SK-N-SH (cell line): Measurements from ENCODE around the gene CCT4. TPM values are rescaled to one million over a fixed set of nuclear protein-coding genes. Genes with fewer than 3 reads are reported as not detected.

ENCODE experiments used
- CTCF ChIA-PET: fragments of 300-600, 350-600 bp; formaldehyde crosslinking; extraction: SDS; loops from one replicate; lab custom pipeline; 2021; lab: Yijun Ruan, JAX
- POLR2A ChIA-PET: fragments of 350-600 bp; sonication (Branson Sonifier 250); formaldehyde crosslinking; extraction: SDS; loops from one replicate; lab custom pipeline; 2020; ENCODE audit warnings: antibody characterized with exemption, inconsistent platforms; lab: Yijun Ruan, JAX
- DNase-seq: peaks from one replicate; pipeline ENCODE4 v3.0.0; 2012
- H2AFZ ChIP-seq: fragments of 200-600 bp; sonication (generic); 2 replicates; pipeline ENCODE4 v1.8.1; 2016; ENCODE audit warnings: antibody characterized with exemption, mild to moderate bottlenecking, low read depth
- H3F3A ChIP-seq: fragments of 200-600 bp; sonication (generic); replicated peaks from 2 replicates; pipeline ENCODE3; 2016; ENCODE audit warnings: antibody characterized with exemption, mild to moderate bottlenecking; ENCODE audit not compliant: insufficient read depth
- H3K27ac ChIP-seq, 2 experiments: fragments of 200-500 bp in 1 of 2; fragments of 200-600 bp in 1 of 2; sonication (Bioruptor generic) in 1 of 2; sonication (generic), shearing (Covaris generic) in 1 of 2; 2 replicates each; pipeline versions ENCODE4 v1.5.1 to v1.6.1; 2014 to 2016; ENCODE audit warnings: low read depth in 2 of 2, inconsistent platforms in 1 of 2, low read length in 1 of 2, mild to moderate bottlenecking in 1 of 2, mixed read lengths in 1 of 2
- H3K27me3 ChIP-seq: fragments of 200-600 bp; sonication (generic), shearing (Covaris generic); 2 replicates; pipeline ENCODE4 v1.6.1; 2016; ENCODE audit warnings: mixed run types; ENCODE audit not compliant: insufficient read depth
- H3K36me3 ChIP-seq, 2 experiments: fragments of 200-500 bp in 1 of 2; fragments of 200-600 bp in 1 of 2; sonication (Bioruptor generic) in 1 of 2; sonication (generic) in 1 of 2; replicated peaks in 1 of 2; 2 replicates each; pipeline versions ENCODE3 to v1.5.1; 2014 to 2016; ENCODE audit warnings: low read length in 1 of 2, mild to moderate bottlenecking in 1 of 2; ENCODE audit not compliant: insufficient read depth in 2 of 2, control insufficient read depth in 1 of 2
- H3K4me1 ChIP-seq, 2 experiments: fragments of 200-500 bp in 1 of 2; fragments of 200-600 bp in 1 of 2; sonication (Bioruptor generic) in 1 of 2; sonication (generic), shearing (Covaris generic) in 1 of 2; 2 replicates each; pipeline versions ENCODE4 v1.5.1 to v1.6.1; 2014 to 2016; ENCODE audit warnings: low read depth in 1 of 2, low read length in 1 of 2, mixed run types in 1 of 2; ENCODE audit not compliant: insufficient read depth in 2 of 2, control insufficient read depth in 1 of 2
- H3K4me2 ChIP-seq: fragments of 200-600 bp; sonication (generic), shearing (Covaris generic); 2 replicates; pipeline ENCODE4 v1.6.1; 2017; ENCODE audit warnings: mixed run types
- H3K4me3 ChIP-seq, 2 experiments: fragments of 200-500 bp in 1 of 2; fragments of 200-600 bp in 1 of 2; sonication (Bioruptor generic) in 1 of 2; sonication (generic), shearing (Covaris generic) in 1 of 2; 2 replicates each; pipeline versions ENCODE4 v1.5.1 to v1.8.1; 2014 to 2016; ENCODE audit warnings: low read depth in 2 of 2, inconsistent platforms in 1 of 2, low read length in 1 of 2, mild to moderate bottlenecking in 1 of 2, mixed read lengths in 1 of 2, moderate library complexity in 1 of 2
- H3K79me2 ChIP-seq: fragments of 200-600 bp; sonication (generic); 2 replicates; pipeline ENCODE4 v1.8.1; 2017; ENCODE audit warnings: mild to moderate bottlenecking; ENCODE audit not compliant: insufficient read depth
- H3K9ac ChIP-seq: fragments of 200-600 bp; sonication (generic); 2 replicates; pipeline ENCODE4 v1.6.1; 2017; ENCODE audit warnings: mixed run types
- H3K9me2 ChIP-seq: fragments of 200-600 bp; sonication (generic); 2 replicates; pipeline ENCODE4 v1.6.1; 2017; ENCODE audit warnings: mixed run types
- H3K9me3 ChIP-seq: fragments of 200-600 bp; sonication (generic); 2 replicates; pipeline ENCODE4 v1.6.1; 2017; ENCODE audit warnings: mixed run types, mild to moderate bottlenecking, moderate library complexity
- H4K20me1 ChIP-seq: fragments of 200-600 bp; sonication (generic); 2 replicates; pipeline ENCODE4 v1.6.1; 2017; ENCODE audit warnings: mild to moderate bottlenecking, mixed run types; ENCODE audit not compliant: insufficient read depth
- CHD2 ChIP-seq: fragments of 150-350 bp; IDR thresholded peaks from 2 replicates; pipeline ENCODE4 v1.6.1; 2018; ENCODE audit warnings: low read length; ENCODE audit not compliant: partially characterized antibody
- EP300 ChIP-seq, 2 experiments: IDR thresholded peaks; 2 replicates each; pipeline versions ENCODE4 v1.4.0 to v1.6.1; 2012; ENCODE audit warnings: borderline replicate concordance in 1 of 2, low read depth in 1 of 2, low read length in 1 of 2
- FOXM1 ChIP-seq: IDR thresholded peaks from 2 replicates; pipeline ENCODE4 v1.4.0; 2012; ENCODE audit warnings: low read depth, mild to moderate bottlenecking
- GABPA ChIP-seq: IDR thresholded peaks from 2 replicates; pipeline ENCODE4 v1.4.0; 2012; ENCODE audit warnings: low read depth, mild to moderate bottlenecking
- GATA2 ChIP-seq: sonication (generic); formaldehyde crosslinking; IDR thresholded peaks from 2 replicates; pipeline ENCODE4 v1.5.0; 2020; ENCODE audit warnings: mild to moderate bottlenecking, missing genetic modification reagents
- MEF2A ChIP-seq: IDR thresholded peaks from 2 replicates; pipeline ENCODE4 v1.4.0; 2012; ENCODE audit warnings: low read depth, borderline replicate concordance
- MXI1 ChIP-seq: IDR thresholded peaks from 2 replicates; pipeline ENCODE4 v1.6.1; 2012; ENCODE audit warnings: mild to moderate bottlenecking, low read depth, low read length, improper control_type of control experiment
- POLR2AphosphoS5 ChIP-seq: IDR thresholded peaks from 2 replicates; pipeline ENCODE4 v1.6.1; 2012; ENCODE audit warnings: low read depth, low read length
- RAD21 ChIP-seq: IDR thresholded peaks from 2 replicates; pipeline ENCODE4 v1.6.1; 2012; ENCODE audit warnings: mild to moderate bottlenecking, low read length
- SMC3 ChIP-seq: IDR thresholded peaks from 2 replicates; pipeline ENCODE4 v1.6.1; 2012; ENCODE audit warnings: low read depth, low read length, improper control_type of control experiment
- TAF1 ChIP-seq: IDR thresholded peaks from 2 replicates; pipeline ENCODE4 v1.6.1; 2012; ENCODE audit warnings: low read depth, mild to moderate bottlenecking, low read length, moderate library complexity, borderline replicate concordance
- TCF12 ChIP-seq: IDR thresholded peaks from 2 replicates; pipeline ENCODE4 v1.4.0; 2012
- TEAD4 ChIP-seq: IDR thresholded peaks from 2 replicates; pipeline ENCODE4 v1.4.0; 2012; ENCODE audit warnings: mild to moderate bottlenecking, borderline replicate concordance; ENCODE audit not compliant: insufficient read depth
- YY1 ChIP-seq: IDR thresholded peaks from 2 replicates; pipeline ENCODE4 v1.4.0; 2012; ENCODE audit warnings: low read depth, mild to moderate bottlenecking
- WGBS: methylation state at CpG from one replicate; pipeline ENCODE4 v1.1.6; 2017; ENCODE audit warnings: low lambda C conversion rate; 5-methylcytosine and 5-hydroxymethylcytosine counted together
- polyA plus RNA-seq, 3 experiments: library from polyadenylated mRNA; depleted of rRNA; stranded (reverse); fragments of >200 nt; gene quantifications; 2 replicates each; pipeline ENCODE4 v1.2.3, GENCODE V29; 2012
- TF ChIP-seq, protein P1 (sequence below): IDR thresholded peaks from 2 replicates; pipeline ENCODE4 v1.4.0; 2012; ENCODE audit warnings: low read depth, borderline replicate concordance
- TF ChIP-seq, protein P2 (sequence below): IDR thresholded peaks from 2 replicates; pipeline ENCODE4; 2012
- TF ChIP-seq, protein P3 (sequence below): fragments of 150-350 bp; IDR thresholded peaks from 2 replicates; pipeline ENCODE4 v1.6.1; 2017; ENCODE audit warnings: antibody characterized with exemption, low read length, low read depth, borderline replicate concordance
- TF ChIP-seq, protein P4 (sequence below): IDR thresholded peaks from 2 replicates; pipeline ENCODE4 v1.4.0; 2012; ENCODE audit warnings: low read depth, borderline replicate concordance
- TF ChIP-seq, protein P5 (sequence below): fragments of 200-600 bp; sonication (generic); IDR thresholded peaks from 2 replicates; pipeline ENCODE4 v1.6.1; 2017; ENCODE audit warnings: antibody characterized with exemption, mild to moderate bottlenecking, moderate library complexity
- TF ChIP-seq, protein P6 (sequence below): IDR thresholded peaks from 2 replicates; pipeline ENCODE4 v1.4.0; 2012; ENCODE audit warnings: low read depth

The CCT4 gene
- polyA plus RNA-seq, 1 of the 3 experiments (the other 2 are of a cell fraction) = 75.0 TPM

DNA sequence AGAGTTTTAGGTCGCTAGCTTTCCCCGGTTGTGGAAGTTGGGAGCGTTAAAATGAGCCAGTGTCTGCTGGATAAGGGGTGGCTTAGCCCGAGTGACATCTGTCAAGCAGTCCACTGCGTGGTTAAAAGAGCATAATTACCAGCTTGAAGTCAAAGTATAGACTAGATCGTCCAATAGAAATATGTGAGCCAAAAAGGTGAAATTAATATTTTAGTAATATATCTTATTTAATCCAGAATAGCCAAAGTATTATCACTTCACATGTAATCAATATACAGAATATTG lies 17.7 kb upstream of the CCT4 start:
- no peaks in the 10 kb centered on the region for H3K9me2 ChIP-seq
- POLR2A ChIA-PET = no interaction called here
- TF ChIP-seq YY1 (no peak), MXI1 (peak; percentile 47; the same call in 1 of the 2 replicates)
- no peak for DNase-seq
- peak overlapping the region; percentile 94 for H3K4me2 ChIP-seq
- no peak overlapping the region; a peak in 1 of 4 replicates for H3K27ac ChIP-seq
- H3K36me3 ChIP-seq = no peaks in the 10 kb centered on the region
- peaks cover 24% of the 10 kb centered on the region for H3K79me2 ChIP-seq
- peak overlapping the region; percentile 80 for H3K9ac ChIP-seq
- H3F3A ChIP-seq = peaks cover 12% of the 10 kb centered on the region
- H2AFZ ChIP-seq = peak overlapping the region; percentile 96
- no peaks in the 10 kb centered on the region for H4K20me1 ChIP-seq
- no peaks in the 10 kb centered on the region for H3K9me3 ChIP-seq
- WGBS = 3% methylated on average over 6 of the region's 6 CpGs
- peaks cover 2 to 6% of the 10 kb centered on the region in 2 experiments; a peak in 1 of 4 replicates for H3K4me1 ChIP-seq
- CTCF ChIA-PET = no interaction called here
- no peaks in the 10 kb centered on the region for H3K27me3 ChIP-seq
- H3K4me3 ChIP-seq = peak overlapping the region; percentile 74 to 96

DNA sequence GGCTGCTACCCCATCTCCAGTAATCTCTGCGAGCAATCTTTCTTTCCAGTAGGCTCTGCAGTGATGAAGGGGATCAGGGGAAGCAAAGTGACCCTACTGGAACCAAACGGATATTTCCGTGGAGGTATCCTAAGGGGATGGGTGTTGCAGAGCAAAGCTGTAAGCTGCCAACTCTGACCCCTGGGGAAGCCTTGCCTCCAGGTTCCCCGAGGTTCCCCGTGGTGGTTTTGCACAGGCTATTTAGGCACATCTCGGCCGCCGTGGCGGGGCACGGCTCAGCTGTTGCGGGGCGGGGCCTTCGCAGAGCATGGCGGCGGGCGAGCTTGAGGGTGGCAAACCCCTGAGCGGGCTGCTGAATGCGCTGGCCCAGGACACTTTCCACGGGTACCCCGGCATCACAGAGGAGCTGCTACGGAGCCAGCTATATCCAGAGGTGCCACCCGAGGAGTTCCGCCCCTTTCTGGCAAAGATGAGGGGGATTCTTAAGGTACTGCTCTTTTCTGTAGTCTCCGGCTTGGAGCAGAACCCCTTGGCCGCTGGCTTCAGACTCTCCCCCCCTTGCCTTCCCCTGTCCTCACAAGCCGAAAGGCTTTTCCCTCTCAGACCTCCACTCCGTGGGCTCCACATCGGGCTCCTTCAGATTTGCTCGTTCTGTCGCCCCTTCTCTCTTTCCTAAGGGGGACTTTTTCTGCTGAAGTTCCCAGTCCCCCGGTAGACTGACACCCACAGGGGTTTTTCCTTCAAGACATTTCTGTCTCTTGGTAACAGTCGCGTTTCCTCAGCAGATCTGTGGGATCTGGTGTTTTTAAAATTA lies 17.1 kb upstream of the CCT4 start, which contains the start of gene COMMD1:
TSS of gene COMMD1 (plus strand) at position 303 of the 814 bp plus-strand sequence. CDS start at position 308, 5 bp downstream.
- Histone ChIP-seq H3K36me3 (no peaks in the 10 kb centered on the region), H3K4me2 (peak within 1 kb of the TSS; percentile 94), H3K27me3 (no peaks in the 10 kb centered on the region), H3K9me3 (no peaks in the 10 kb centered on the region), H3K79me2 (peaks cover 24% of the 10 kb centered on the region), H3K9me2 (no peaks in the 10 kb centered on the region), H3K4me1 (peaks cover 2 to 6% of the 10 kb centered on the region in 2 experiments; a peak in 1 of 4 replicates), H3F3A (peaks cover 12% of the 10 kb centered on the region), H3K27ac (peak within 1 kb of the TSS; percentile 7 to 58; a peak in 2 of 4 replicates), H4K20me1 (no peaks in the 10 kb centered on the region), H2AFZ (peak within 1 kb of the TSS; percentile 96), H3K4me3 (peak within 1 kb of the TSS; percentile 74 to 96), H3K9ac (peak within 1 kb of the TSS; percentile 80)
- DNase-seq = peak; percentile 84
- ChIA-PET CTCF (interaction anchor here (0.8 kb wide), 1 partner anchor 11 kb away, joined by 3 read pairs; no protein-coding TSS in a partner anchor), POLR2A (no interaction called here)
- WGBS = 3% methylated on average over 22 of the region's 33 CpGs
- TF ChIP-seq, protein P1, sequence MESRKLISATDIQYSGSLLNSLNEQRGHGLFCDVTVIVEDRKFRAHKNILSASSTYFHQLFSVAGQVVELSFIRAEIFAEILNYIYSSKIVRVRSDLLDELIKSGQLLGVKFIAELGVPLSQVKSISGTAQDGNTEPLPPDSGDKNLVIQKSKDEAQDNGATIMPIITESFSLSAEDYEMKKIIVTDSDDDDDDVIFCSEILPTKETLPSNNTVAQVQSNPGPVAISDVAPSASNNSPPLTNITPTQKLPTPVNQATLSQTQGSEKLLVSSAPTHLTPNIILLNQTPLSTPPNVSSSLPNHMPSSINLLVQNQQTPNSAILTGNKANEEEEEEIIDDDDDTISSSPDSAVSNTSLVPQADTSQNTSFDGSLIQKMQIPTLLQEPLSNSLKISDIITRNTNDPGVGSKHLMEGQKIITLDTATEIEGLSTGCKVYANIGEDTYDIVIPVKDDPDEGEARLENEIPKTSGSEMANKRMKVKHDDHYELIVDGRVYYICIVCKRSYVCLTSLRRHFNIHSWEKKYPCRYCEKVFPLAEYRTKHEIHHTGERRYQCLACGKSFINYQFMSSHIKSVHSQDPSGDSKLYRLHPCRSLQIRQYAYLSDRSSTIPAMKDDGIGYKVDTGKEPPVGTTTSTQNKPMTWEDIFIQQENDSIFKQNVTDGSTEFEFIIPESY = 0 out of 2 replicates have a peak, but pooled peaks have one; percentile 22
- TF ChIP-seq EP300 (IDR thresholded peaks at IDR 0.05; ENCODE audit: borderline replicate concordance in 1 of 2, low read depth in 1 of 2, low read length in 1 of 2) (peak in 1 of 2 experiments; percentile 28; a peak in 3 of 4 replicates), GATA2 (peak; percentile 73), MEF2A (no peak), TAF1 (peak; percentile 98), YY1 (peak; percentile 95), GABPA (no peak), RAD21 (no peak), FOXM1 (no peak), TCF12 (peak; percentile 40; the same call in 1 of the 2 replicates), TEAD4 (no peak), POLR2AphosphoS5 (peak; percentile 96), CHD2 (peak; percentile 70), SMC3 (no peak)
- TF ChIP-seq, protein P2, sequence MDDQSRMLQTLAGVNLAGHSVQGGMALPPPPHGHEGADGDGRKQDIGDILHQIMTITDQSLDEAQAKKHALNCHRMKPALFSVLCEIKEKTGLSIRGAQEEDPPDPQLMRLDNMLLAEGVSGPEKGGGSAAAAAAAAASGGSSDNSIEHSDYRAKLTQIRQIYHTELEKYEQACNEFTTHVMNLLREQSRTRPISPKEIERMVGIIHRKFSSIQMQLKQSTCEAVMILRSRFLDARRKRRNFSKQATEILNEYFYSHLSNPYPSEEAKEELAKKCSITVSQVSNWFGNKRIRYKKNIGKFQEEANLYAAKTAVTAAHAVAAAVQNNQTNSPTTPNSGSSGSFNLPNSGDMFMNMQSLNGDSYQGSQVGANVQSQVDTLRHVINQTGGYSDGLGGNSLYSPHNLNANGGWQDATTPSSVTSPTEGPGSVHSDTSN = peak; percentile 83
- TF ChIP-seq, protein P3, sequence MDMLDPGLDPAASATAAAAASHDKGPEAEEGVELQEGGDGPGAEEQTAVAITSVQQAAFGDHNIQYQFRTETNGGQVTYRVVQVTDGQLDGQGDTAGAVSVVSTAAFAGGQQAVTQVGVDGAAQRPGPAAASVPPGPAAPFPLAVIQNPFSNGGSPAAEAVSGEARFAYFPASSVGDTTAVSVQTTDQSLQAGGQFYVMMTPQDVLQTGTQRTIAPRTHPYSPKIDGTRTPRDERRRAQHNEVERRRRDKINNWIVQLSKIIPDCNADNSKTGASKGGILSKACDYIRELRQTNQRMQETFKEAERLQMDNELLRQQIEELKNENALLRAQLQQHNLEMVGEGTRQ = no peak
- TF ChIP-seq, protein P4, sequence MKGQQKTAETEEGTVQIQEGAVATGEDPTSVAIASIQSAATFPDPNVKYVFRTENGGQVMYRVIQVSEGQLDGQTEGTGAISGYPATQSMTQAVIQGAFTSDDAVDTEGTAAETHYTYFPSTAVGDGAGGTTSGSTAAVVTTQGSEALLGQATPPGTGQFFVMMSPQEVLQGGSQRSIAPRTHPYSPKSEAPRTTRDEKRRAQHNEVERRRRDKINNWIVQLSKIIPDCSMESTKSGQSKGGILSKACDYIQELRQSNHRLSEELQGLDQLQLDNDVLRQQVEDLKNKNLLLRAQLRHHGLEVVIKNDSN = peak; percentile 78
- TF ChIP-seq, protein P5, sequence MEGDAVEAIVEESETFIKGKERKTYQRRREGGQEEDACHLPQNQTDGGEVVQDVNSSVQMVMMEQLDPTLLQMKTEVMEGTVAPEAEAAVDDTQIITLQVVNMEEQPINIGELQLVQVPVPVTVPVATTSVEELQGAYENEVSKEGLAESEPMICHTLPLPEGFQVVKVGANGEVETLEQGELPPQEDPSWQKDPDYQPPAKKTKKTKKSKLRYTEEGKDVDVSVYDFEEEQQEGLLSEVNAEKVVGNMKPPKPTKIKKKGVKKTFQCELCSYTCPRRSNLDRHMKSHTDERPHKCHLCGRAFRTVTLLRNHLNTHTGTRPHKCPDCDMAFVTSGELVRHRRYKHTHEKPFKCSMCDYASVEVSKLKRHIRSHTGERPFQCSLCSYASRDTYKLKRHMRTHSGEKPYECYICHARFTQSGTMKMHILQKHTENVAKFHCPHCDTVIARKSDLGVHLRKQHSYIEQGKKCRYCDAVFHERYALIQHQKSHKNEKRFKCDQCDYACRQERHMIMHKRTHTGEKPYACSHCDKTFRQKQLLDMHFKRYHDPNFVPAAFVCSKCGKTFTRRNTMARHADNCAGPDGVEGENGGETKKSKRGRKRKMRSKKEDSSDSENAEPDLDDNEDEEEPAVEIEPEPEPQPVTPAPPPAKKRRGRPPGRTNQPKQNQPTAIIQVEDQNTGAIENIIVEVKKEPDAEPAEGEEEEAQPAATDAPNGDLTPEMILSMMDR = 0 out of 2 replicates have a peak, but pooled peaks have one; percentile 11
- TF ChIP-seq, protein P6, sequence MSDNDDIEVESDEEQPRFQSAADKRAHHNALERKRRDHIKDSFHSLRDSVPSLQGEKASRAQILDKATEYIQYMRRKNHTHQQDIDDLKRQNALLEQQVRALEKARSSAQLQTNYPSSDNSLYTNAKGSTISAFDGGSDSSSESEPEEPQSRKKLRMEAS = peak; percentile 61
